HG03066 (cell line): ENCODE data around the gene FGF19.
"Not testable (repeated sequence)": the region's sequence is repeated elsewhere in the genome, so short reads cannot be mapped to it uniquely, and the experiment has no call there.

Experiments used
- ATAC-seq: cut with Tn5 transposase; IDR thresholded peaks from one replicate; pipeline ENCODE4 v1.9.1; 2021; ENCODE audit warnings: low read depth; ENCODE audit not compliant: unreplicated experiment

Gene FGF19

GRCh38 chr11:69697469-69697843 is 6.4 kb downstream of the FGF19 start:
- ATAC-seq, result no peak

- no peak for ATAC-seq
These were observed 6.9 kb downstream of the FGF19 start for GRCh38 chr11:69696749-69697468.

GRCh38 chr11:69695995-69696394 is 7.8 kb downstream of the FGF19 start:
- not testable (repeated sequence) for ATAC-seq

GRCh38 chr11:69695581-69695980 is 8.2 kb downstream of the FGF19 start:
- ATAC-seq, result no peak

GRCh38 chr11:69694781-69695180 is 9.0 kb downstream of the FGF19 start:
- ATAC-seq, result no peak

- no peak for ATAC-seq
These were observed 11.4 kb downstream of the FGF19 start for GRCh38 chr11:69692422-69692821.

GRCh38 chr11:69691463-69691862 is 12.4 kb downstream of the FGF19 start:
- ATAC-seq, result no peak

GRCh38 chr11:69689484-69690319 is 14.1 kb downstream of the FGF19 start:
- ATAC-seq, result no peak

GRCh38 chr11:69687969-69688771 is 15.7 kb downstream of the FGF19 start:
- ATAC-seq, result not testable (repeated sequence)

GRCh38 chr11:69686856-69687255 is 17.0 kb downstream of the FGF19 start:
- no peak for ATAC-seq

- no peak for ATAC-seq
These were observed 17.4 kb downstream of the FGF19 start for GRCh38 chr11:69686452-69686851.

- ATAC-seq, result no peak
These were observed 18.5 kb downstream of the FGF19 start for GRCh38 chr11:69685348-69685747.

GRCh38 chr11:69684651-69685050 is 19.2 kb downstream of the FGF19 start:
- ATAC-seq, result no peak

GRCh38 chr11:69683764-69684333 is 20.0 kb downstream of the FGF19 start:
- ATAC-seq, result no peak

GRCh38 chr11:69682681-69683326 is 21.0 kb downstream of the FGF19 start:
- ATAC-seq, result no peak

GRCh38 chr11:69682221-69682620 is 21.6 kb downstream of the FGF19 start:
- no peak for ATAC-seq

- ATAC-seq, result no peak
These were observed 23.1 kb downstream of the FGF19 start for GRCh38 chr11:69680688-69681087.

GRCh38 chr11:69677749-69678148 is 26.1 kb downstream of the FGF19 start:
- no peak for ATAC-seq

- peak; percentile 87 for ATAC-seq
These were observed 28.7 kb downstream of the FGF19 start, which contains the start of gene LTO1 for GRCh38 chr11:69674886-69675714. TSS of gene LTO1 (minus strand) at chr11:69675353. CDS start at chr11:69675239, 114 bp downstream.
